BE2C (cell line): ENCODE results near the gene NUP160.
A peak's percentile ranks its signal among the peaks of the same experiment; 100 is the strongest.

Experiments used
- DNase-seq: peaks from one replicate; pipeline ENCODE4 v3.0.0-alpha.2; 2020
- H3K27me3 ChIP-seq: fragments of 250-450 bp; sonication (Bioruptor Pico); 2 replicates; pipeline ENCODE4 v1.5.1; 2020; ENCODE audit warnings: mild to moderate bottlenecking
- H3K36me3 ChIP-seq: fragments of 250-450 bp; sonication (Bioruptor Pico); 2 replicates; pipeline ENCODE4 v1.5.1; 2020; ENCODE audit warnings: mild to moderate bottlenecking
- H3K4me1 ChIP-seq: fragments of 250-450 bp; sonication (Bioruptor Pico); 2 replicates; pipeline ENCODE4 v1.5.1; 2020
- H3K4me3 ChIP-seq: 2 replicates; pipeline ENCODE4 v1.5.1; 2011; ENCODE audit warnings: low read depth, low read length
- H3K9me3 ChIP-seq: fragments of 250-450 bp; sonication (Bioruptor Pico); 2 replicates; pipeline ENCODE4 v1.5.1; 2020
- TF ChIP-seq, protein P1 (sequence below): IDR thresholded peaks from 2 replicates; pipeline ENCODE4 v1.5.1; 2012; ENCODE audit warnings: mild to moderate bottlenecking, low read depth, low read length

Gene NUP160

GRCh38 chr11:47854667-47855066, 6.5 kb upstream of the NUP160 start:
- TF ChIP-seq, protein P1, sequence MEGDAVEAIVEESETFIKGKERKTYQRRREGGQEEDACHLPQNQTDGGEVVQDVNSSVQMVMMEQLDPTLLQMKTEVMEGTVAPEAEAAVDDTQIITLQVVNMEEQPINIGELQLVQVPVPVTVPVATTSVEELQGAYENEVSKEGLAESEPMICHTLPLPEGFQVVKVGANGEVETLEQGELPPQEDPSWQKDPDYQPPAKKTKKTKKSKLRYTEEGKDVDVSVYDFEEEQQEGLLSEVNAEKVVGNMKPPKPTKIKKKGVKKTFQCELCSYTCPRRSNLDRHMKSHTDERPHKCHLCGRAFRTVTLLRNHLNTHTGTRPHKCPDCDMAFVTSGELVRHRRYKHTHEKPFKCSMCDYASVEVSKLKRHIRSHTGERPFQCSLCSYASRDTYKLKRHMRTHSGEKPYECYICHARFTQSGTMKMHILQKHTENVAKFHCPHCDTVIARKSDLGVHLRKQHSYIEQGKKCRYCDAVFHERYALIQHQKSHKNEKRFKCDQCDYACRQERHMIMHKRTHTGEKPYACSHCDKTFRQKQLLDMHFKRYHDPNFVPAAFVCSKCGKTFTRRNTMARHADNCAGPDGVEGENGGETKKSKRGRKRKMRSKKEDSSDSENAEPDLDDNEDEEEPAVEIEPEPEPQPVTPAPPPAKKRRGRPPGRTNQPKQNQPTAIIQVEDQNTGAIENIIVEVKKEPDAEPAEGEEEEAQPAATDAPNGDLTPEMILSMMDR = no peak
- Histone ChIP-seq H3K9me3 (no peaks in the 10 kb centered on the region), H3K36me3 (no peaks in the 10 kb centered on the region), H3K4me1 (no peaks in the 10 kb centered on the region), H3K27me3 (no peaks in the 10 kb centered on the region), H3K4me3 (no peak overlapping the region)
- DNase-seq = no peak

DNA sequence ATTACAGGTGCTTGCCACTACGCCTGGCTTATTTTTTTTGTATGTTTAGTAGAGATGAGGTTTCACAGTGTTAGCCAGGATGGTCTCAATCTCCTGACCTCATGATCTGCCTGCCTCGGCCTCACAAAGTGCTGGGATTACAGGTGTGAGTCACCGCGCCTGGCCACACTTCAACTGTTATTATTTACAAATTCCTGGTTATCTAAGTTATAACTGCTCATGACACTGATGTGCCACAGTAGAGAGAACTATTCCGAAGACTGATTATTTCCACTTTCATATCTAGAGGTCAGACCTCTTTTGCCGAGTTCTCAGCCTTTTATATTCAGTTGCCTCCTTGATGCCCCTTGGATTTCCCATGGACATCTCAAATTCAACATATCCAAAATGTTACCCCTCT, 3.9 kb upstream of the NUP160 start:
- Histone ChIP-seq H3K9me3 (no peaks in the 10 kb centered on the region), H3K4me1 (no peaks in the 10 kb centered on the region), H3K27me3 (no peaks in the 10 kb centered on the region), H3K36me3 (no peaks in the 10 kb centered on the region), H3K4me3 (no peak overlapping the region)
- no peak for DNase-seq
- TF ChIP-seq, protein P1 = no peak

GRCh38 chr11:47850337-47850736, 2.2 kb upstream of the NUP160 start:
- TF ChIP-seq, protein P1 = no peak
- H3K36me3 ChIP-seq = no peaks in the 10 kb centered on the region; the same call in 1 of the 2 replicates
- no peaks in the 10 kb centered on the region for H3K27me3 ChIP-seq
- DNase-seq = no peak
- H3K9me3 ChIP-seq = no peaks in the 10 kb centered on the region
- no peaks in the 10 kb centered on the region for H3K4me1 ChIP-seq
- H3K4me3 ChIP-seq = no peak overlapping the region

DNA sequence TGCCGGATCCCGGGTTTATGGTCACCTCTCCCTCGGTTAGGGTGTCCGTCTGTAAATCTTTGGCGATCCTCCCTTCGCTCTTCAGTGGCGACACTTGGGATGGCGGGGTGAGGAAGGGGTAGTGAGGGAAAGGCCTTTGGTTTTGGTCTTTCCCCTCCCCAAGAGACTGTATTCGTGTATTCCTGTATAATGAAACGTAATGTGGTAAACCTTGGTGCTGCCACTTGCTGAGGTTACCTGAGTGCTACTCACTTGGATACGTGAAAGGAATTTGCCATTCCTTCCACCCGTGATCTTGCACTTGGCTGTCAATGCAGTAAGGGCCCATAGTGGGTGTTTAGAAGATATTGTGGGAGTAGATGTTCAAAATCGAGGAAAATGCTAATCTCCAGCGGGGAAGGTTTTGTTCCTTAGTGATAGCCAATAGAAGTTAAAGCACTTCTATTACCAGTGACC, 578 bp upstream of the NUP160 start:
- no peaks in the 10 kb centered on the region for H3K4me1 ChIP-seq
- DNase-seq = no peak

GRCh38 chr11:47847537-47847891, 636 bp downstream of the NUP160 start:
- no peak for DNase-seq
- Histone ChIP-seq H3K27me3 (no peaks in the 10 kb centered on the region), H3K4me3 (peak overlapping the region; percentile 90), H3K9me3 (no peaks in the 10 kb centered on the region), H3K36me3 (peaks cover under 1% of the 10 kb centered on the region; the same call in 1 of the 2 replicates), H3K4me1 (no peaks in the 10 kb centered on the region)
- TF ChIP-seq, protein P1 = no peak

More for the DNA sequence above, 578 bp upstream of the NUP160 start:
- Histone ChIP-seq H3K4me3 (peak overlapping the region; percentile 90), H3K9me3 (no peaks in the 10 kb centered on the region), H3K36me3 (no peaks in the 10 kb centered on the region; the same call in 1 of the 2 replicates), H3K27me3 (no peaks in the 10 kb centered on the region)
- TF ChIP-seq, protein P1 = no peak

- Histone ChIP-seq H3K4me3 (peak overlapping the region; percentile 90), H3K36me3 (peaks cover 5% of the 10 kb centered on the region)
Observed at GRCh38 chr11:47846998-47847397, 1.2 kb downstream of the NUP160 start.

More at GRCh38 chr11:47846998-47847397, 1.2 kb downstream of the NUP160 start:
- Histone ChIP-seq H3K9me3 (no peaks in the 10 kb centered on the region), H3K4me1 (no peaks in the 10 kb centered on the region), H3K27me3 (no peaks in the 10 kb centered on the region)
- DNase-seq = no peak
- TF ChIP-seq, protein P1 = no peak
